ENCODE results near the gene ARIH1.
"Not testable (repeated sequence)": the region's sequence is repeated elsewhere in the genome, so short reads cannot be mapped to it uniquely, and the experiment has no call there.

The ARIH1 gene

GRCh38 chr15:72609862-72610261, 135.7 kb downstream of the ARIH1 start:
- no peak for DNase-seq

GRCh38 chr15:72612324-72612723, 138.2 kb downstream of the ARIH1 start:
- not testable (repeated sequence) for DNase-seq

GRCh38 chr15:72614810-72615532, 140.8 kb downstream of the ARIH1 start:
- no peak for DNase-seq

GRCh38 chr15:72615533-72616233, 141.6 kb downstream of the ARIH1 start:
- DNase-seq, result peak; percentile 12

- DNase-seq, result no peak
Measured at GRCh38 chr15:72616491-72617210, 142.5 kb downstream of the ARIH1 start.

- DNase-seq, result not testable (repeated sequence)
Measured at GRCh38 chr15:72623854-72624253, 149.7 kb downstream of the ARIH1 start.

GRCh38 chr15:72626153-72626552, 152.0 kb downstream of the ARIH1 start:
- DNase-seq, result not testable (repeated sequence)

GRCh38 chr15:72628249-72629067, 154.3 kb downstream of the ARIH1 start:
- not testable (repeated sequence) for DNase-seq

- not testable (repeated sequence) for DNase-seq
Measured at GRCh38 chr15:72629068-72629570, 155.0 kb downstream of the ARIH1 start.

GRCh38 chr15:72636519-72637282, 162.6 kb downstream of the ARIH1 start:
- not testable (repeated sequence) for DNase-seq

- not testable (repeated sequence) for DNase-seq
Measured at GRCh38 chr15:72639759-72640483, 165.8 kb downstream of the ARIH1 start.

GRCh38 chr15:72642271-72642670, 168.1 kb downstream of the ARIH1 start:
- not testable (repeated sequence) for DNase-seq

- not testable (repeated sequence) for DNase-seq
Measured at GRCh38 chr15:72648631-72649253, 174.6 kb downstream of the ARIH1 start.
